Measurements from ENCODE around the gene COQ4. TPM values are rescaled to one million over a fixed set of nuclear protein-coding genes. Genes with fewer than 3 reads are reported as not detected.

COQ4 gene
- total RNA-seq, 1 donor from 2014 or later = 31.4 TPM

DNA sequence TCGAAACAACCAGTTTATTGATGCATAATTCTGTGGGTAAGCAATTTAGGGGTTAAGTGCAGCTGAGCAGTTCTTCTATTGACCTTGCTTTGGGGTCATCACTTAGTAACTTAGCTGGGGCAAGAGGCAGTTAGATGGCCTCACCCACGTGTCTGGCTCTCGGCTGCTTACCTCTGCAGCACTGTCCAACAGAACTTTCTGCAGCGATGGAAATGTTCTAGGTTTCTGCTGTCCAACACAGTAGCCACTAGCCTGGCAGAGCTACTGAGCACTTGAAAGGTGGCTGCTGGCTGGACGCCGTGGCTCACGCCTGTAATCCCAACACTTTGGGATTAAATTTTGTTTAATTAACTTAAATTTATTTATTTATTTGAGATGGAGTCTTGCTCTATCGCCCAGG is 35.5 kb downstream of the COQ4 start:
- TF ChIP-seq EZH2 (IDR thresholded peaks at IDR 0.05; ENCODE audit: insufficient read depth, low read length) = no peak
- TF ChIP-seq, protein P1, sequence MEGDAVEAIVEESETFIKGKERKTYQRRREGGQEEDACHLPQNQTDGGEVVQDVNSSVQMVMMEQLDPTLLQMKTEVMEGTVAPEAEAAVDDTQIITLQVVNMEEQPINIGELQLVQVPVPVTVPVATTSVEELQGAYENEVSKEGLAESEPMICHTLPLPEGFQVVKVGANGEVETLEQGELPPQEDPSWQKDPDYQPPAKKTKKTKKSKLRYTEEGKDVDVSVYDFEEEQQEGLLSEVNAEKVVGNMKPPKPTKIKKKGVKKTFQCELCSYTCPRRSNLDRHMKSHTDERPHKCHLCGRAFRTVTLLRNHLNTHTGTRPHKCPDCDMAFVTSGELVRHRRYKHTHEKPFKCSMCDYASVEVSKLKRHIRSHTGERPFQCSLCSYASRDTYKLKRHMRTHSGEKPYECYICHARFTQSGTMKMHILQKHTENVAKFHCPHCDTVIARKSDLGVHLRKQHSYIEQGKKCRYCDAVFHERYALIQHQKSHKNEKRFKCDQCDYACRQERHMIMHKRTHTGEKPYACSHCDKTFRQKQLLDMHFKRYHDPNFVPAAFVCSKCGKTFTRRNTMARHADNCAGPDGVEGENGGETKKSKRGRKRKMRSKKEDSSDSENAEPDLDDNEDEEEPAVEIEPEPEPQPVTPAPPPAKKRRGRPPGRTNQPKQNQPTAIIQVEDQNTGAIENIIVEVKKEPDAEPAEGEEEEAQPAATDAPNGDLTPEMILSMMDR (IDR thresholded peaks at IDR 0.05; ENCODE audit: insufficient read depth, low read depth, low read length) = no peak
- H3K9me3 Mint-ChIP-seq (ENCODE audit: unreplicated experiment) = no peaks in the 10 kb centered on the region
- Histone ChIP-seq H2AFZ (ENCODE audit: low read depth, low read length) (no peak overlapping the region), H4K20me1 (ENCODE audit: insufficient read depth, low read length) (no peaks in the 10 kb centered on the region), H3K27me3 (ENCODE audit: insufficient read depth, low read length) (no peaks in the 10 kb centered on the region), H3K9ac (ENCODE audit: low read length) (no peak overlapping the region), H3K4me1 (ENCODE audit: insufficient read depth, low read length) (peaks cover 15% of the 10 kb centered on the region), H3K36me3 (ENCODE audit: insufficient read depth, low read length) (no peaks in the 10 kb centered on the region), H3K4me3 (ENCODE audit: insufficient read depth, low read depth, low read length) (no peak overlapping the region), H3K9me3 (ENCODE audit: insufficient read depth, low read depth, low read length) (no peaks in the 10 kb centered on the region), H3K79me2 (ENCODE audit: insufficient read depth, low read length) (no peaks in the 10 kb centered on the region), H3K27ac (ENCODE audit: low read depth, low read length) (no peak overlapping the region), H3K4me2 (ENCODE audit: low read length) (no peak overlapping the region)
- H3K4me3 Mint-ChIP-seq (ENCODE audit: unreplicated experiment) = no peak overlapping the region
- H3K27me3 Mint-ChIP-seq (ENCODE audit: low read depth, unreplicated experiment) = no peaks in the 10 kb centered on the region
- FAIRE-seq = no peak
- H3K4me1 Mint-ChIP-seq (ENCODE audit: low read depth, unreplicated experiment) = peaks cover 12% of the 10 kb centered on the region
- H3K36me3 Mint-ChIP-seq (ENCODE audit: low read depth, unreplicated experiment) = peaks cover 14% of the 10 kb centered on the region
- no peak for DNase-seq (ENCODE audit: low read depth)
- H3K27ac Mint-ChIP-seq (ENCODE audit: unreplicated experiment) = no peak overlapping the region

DNA sequence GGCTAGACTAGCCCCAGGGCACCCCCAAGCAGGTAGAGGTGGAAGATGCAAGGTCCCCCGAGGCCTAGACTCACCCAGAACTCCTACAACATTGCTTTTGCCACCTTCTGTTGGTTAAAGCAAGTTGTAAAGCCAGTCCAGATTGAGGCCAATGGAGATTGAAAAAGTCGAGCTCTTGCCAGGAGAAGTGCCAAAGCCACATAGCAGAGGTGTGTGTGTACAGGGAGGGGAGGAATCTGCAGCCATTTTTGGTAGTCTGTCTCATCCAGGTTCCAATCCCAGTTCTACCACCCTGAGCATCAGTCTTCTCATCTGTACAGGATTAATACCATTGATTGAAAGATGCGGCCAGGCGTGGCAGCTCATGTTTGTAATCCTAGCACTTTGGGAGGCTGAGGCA is 36.2 kb downstream of the COQ4 start:
- peaks cover 12% of the 10 kb centered on the region for H3K4me1 Mint-ChIP-seq (ENCODE audit: low read depth, unreplicated experiment)
- Histone ChIP-seq H3K4me2 (ENCODE audit: low read length) (no peak overlapping the region), H4K20me1 (ENCODE audit: insufficient read depth, low read length) (no peaks in the 10 kb centered on the region), H3K79me2 (ENCODE audit: insufficient read depth, low read length) (no peaks in the 10 kb centered on the region), H3K9ac (ENCODE audit: low read length) (no peak overlapping the region), H3K9me3 (ENCODE audit: insufficient read depth, low read depth, low read length) (no peaks in the 10 kb centered on the region), H2AFZ (ENCODE audit: low read depth, low read length) (no peak overlapping the region), H3K36me3 (ENCODE audit: insufficient read depth, low read length) (no peaks in the 10 kb centered on the region), H3K27ac (ENCODE audit: low read depth, low read length) (no peak overlapping the region), H3K27me3 (ENCODE audit: insufficient read depth, low read length) (no peaks in the 10 kb centered on the region), H3K4me3 (ENCODE audit: insufficient read depth, low read depth, low read length) (no peak overlapping the region), H3K4me1 (ENCODE audit: insufficient read depth, low read length) (peaks cover 15% of the 10 kb centered on the region)
- no peak overlapping the region for H3K27ac Mint-ChIP-seq (ENCODE audit: unreplicated experiment)
- TF ChIP-seq, protein P1 (IDR thresholded peaks at IDR 0.05; ENCODE audit: insufficient read depth, low read depth, low read length) = no peak
- TF ChIP-seq EZH2 (IDR thresholded peaks at IDR 0.05; ENCODE audit: insufficient read depth, low read length) = no peak
- DNase-seq (ENCODE audit: low read depth) = no peak
- FAIRE-seq = no peak
- no peaks in the 10 kb centered on the region for H3K9me3 Mint-ChIP-seq (ENCODE audit: unreplicated experiment)
- H3K36me3 Mint-ChIP-seq (ENCODE audit: low read depth, unreplicated experiment) = peaks cover 12% of the 10 kb centered on the region
- no peak overlapping the region for H3K4me3 Mint-ChIP-seq (ENCODE audit: unreplicated experiment)
- H3K27me3 Mint-ChIP-seq (ENCODE audit: low read depth, unreplicated experiment) = no peaks in the 10 kb centered on the region

DNA sequence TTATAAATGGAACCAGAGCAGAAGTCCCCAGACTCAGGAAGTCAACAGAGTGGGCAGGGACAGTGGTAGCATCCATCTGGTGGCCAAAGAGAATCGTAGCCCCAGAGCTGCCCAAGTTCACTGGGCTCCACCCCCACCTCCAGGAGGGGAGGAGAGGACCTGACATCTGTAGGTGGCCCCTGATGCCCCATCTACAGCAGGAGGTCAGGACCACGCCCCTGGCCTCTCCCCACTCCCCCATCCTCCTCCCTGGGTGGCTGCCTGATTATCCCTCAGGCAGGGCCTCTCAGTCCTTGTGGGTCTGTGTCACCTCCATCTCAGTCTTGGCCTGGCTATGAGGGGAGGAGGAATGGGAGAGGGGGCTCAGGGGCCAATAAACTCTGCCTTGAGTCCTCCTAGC is 38.2 kb downstream of the COQ4 start:
- no peak overlapping the region for H3K27ac ChIP-seq (ENCODE audit: low read depth, low read length)

More for the DNA sequence above, 38.2 kb downstream of the COQ4 start:
- H3K4me3 ChIP-seq (ENCODE audit: insufficient read depth, low read depth, low read length) = no peak overlapping the region
- no peak for TF ChIP-seq EZH2 (IDR thresholded peaks at IDR 0.05; ENCODE audit: insufficient read depth, low read length)
- TF ChIP-seq, protein P1 (IDR thresholded peaks at IDR 0.05; ENCODE audit: insufficient read depth, low read depth, low read length) = no peak
- no peaks in the 10 kb centered on the region for H3K36me3 ChIP-seq (ENCODE audit: insufficient read depth, low read length)
- no peaks in the 10 kb centered on the region for H3K9me3 ChIP-seq (ENCODE audit: insufficient read depth, low read depth, low read length)
- Mint-ChIP-seq H3K4me1 (ENCODE audit: low read depth, unreplicated experiment) (peaks cover 15% of the 10 kb centered on the region), H3K27me3 (ENCODE audit: low read depth, unreplicated experiment) (no peaks in the 10 kb centered on the region), H3K9me3 (ENCODE audit: unreplicated experiment) (no peaks in the 10 kb centered on the region), H3K36me3 (ENCODE audit: low read depth, unreplicated experiment) (peaks cover 7% of the 10 kb centered on the region), H3K4me3 (ENCODE audit: unreplicated experiment) (no peak overlapping the region), H3K27ac (ENCODE audit: unreplicated experiment) (no peak overlapping the region)
- FAIRE-seq = no peak
- peaks cover 25% of the 10 kb centered on the region for H3K4me1 ChIP-seq (ENCODE audit: insufficient read depth, low read length)
- H3K9ac ChIP-seq (ENCODE audit: low read length) = no peak overlapping the region
- no peaks in the 10 kb centered on the region for H4K20me1 ChIP-seq (ENCODE audit: insufficient read depth, low read length)
- H3K27me3 ChIP-seq (ENCODE audit: insufficient read depth, low read length) = no peaks in the 10 kb centered on the region
- no peaks in the 10 kb centered on the region for H3K79me2 ChIP-seq (ENCODE audit: insufficient read depth, low read length)
- no peak overlapping the region for H3K4me2 ChIP-seq (ENCODE audit: low read length)
- no peak for DNase-seq (ENCODE audit: low read depth)
- no peak overlapping the region for H2AFZ ChIP-seq (ENCODE audit: low read depth, low read length)
